Measurements from ENCODE around the gene UBE2J2.
"Not testable (repeated sequence)": the region's sequence is repeated elsewhere in the genome, so short reads cannot be mapped to it uniquely, and the experiment has no call there.

UBE2J2 gene

GRCh38 chr1:1273512-1274298, at the start of gene UBE2J2:
TSS of gene UBE2J2 (minus strand) at chr1:1273854. CDS start at chr1:1267992, 5,862 bp downstream.
- DNase-seq: no peak

GRCh38 chr1:1322952-1323351, 49.3 kb upstream of the UBE2J2 start:
- DNase-seq: no peak

- no peak for DNase-seq
Measured at GRCh38 chr1:1322418-1322817, 48.8 kb upstream of the UBE2J2 start.

GRCh38 chr1:1321477-1321876, 47.8 kb upstream of the UBE2J2 start:
- no peak for DNase-seq

- DNase-seq: no peak
Measured at GRCh38 chr1:1320666-1321448, 47.2 kb upstream of the UBE2J2 start.

GRCh38 chr1:1319646-1319941, 45.9 kb upstream of the UBE2J2 start:
- DNase-seq: no peak

- DNase-seq: no peak
Measured at GRCh38 chr1:1318777-1319645, 45.4 kb upstream of the UBE2J2 start.

- DNase-seq: no peak
Measured at GRCh38 chr1:1318131-1318652, 44.5 kb upstream of the UBE2J2 start.

- DNase-seq: no peak
Measured at GRCh38 chr1:1317420-1317819, 43.8 kb upstream of the UBE2J2 start.

- DNase-seq: not testable (repeated sequence)
Measured at GRCh38 chr1:1316199-1316598, 42.5 kb upstream of the UBE2J2 start.

- no peak for DNase-seq
Measured at GRCh38 chr1:1315435-1315954, 41.8 kb upstream of the UBE2J2 start.

- no peak for DNase-seq
Measured at GRCh38 chr1:1314678-1315335, 41.2 kb upstream of the UBE2J2 start.

- DNase-seq: no peak
Measured at GRCh38 chr1:1314237-1314586, 40.6 kb upstream of the UBE2J2 start.

GRCh38 chr1:1313500-1314236, 40.0 kb upstream of the UBE2J2 start:
- no peak for DNase-seq

- no peak for DNase-seq
Measured at GRCh38 chr1:1312450-1313314, 39.0 kb upstream of the UBE2J2 start.

GRCh38 chr1:1311107-1312104, 37.8 kb upstream of the UBE2J2 start:
- no peak for DNase-seq

- no peak for DNase-seq
Measured at GRCh38 chr1:1310476-1311053, 36.9 kb upstream of the UBE2J2 start.

- no peak for DNase-seq
Measured at GRCh38 chr1:1310109-1310385, 36.4 kb upstream of the UBE2J2 start.

Measured in NCI-H524 treated with DMSO at 0.1 percent for 48 hours (cell line).